HUDEP-2 (cell line): ENCODE results near the gene RIN1.
A peak's percentile ranks its signal among the peaks of the same experiment; 100 is the strongest.
"Not testable (repeated sequence)": the region's sequence is repeated elsewhere in the genome, so short reads cannot be mapped to it uniquely, and the experiment has no call there.

Source experiments
- DNase-seq, 76 experiments: peaks; one replicate each; lab custom pipeline; 2025; ENCODE audit not compliant: unreplicated experiment in 76 of 76; lab: John Stamatoyannopoulos, UW

The RIN1 gene, protein sequence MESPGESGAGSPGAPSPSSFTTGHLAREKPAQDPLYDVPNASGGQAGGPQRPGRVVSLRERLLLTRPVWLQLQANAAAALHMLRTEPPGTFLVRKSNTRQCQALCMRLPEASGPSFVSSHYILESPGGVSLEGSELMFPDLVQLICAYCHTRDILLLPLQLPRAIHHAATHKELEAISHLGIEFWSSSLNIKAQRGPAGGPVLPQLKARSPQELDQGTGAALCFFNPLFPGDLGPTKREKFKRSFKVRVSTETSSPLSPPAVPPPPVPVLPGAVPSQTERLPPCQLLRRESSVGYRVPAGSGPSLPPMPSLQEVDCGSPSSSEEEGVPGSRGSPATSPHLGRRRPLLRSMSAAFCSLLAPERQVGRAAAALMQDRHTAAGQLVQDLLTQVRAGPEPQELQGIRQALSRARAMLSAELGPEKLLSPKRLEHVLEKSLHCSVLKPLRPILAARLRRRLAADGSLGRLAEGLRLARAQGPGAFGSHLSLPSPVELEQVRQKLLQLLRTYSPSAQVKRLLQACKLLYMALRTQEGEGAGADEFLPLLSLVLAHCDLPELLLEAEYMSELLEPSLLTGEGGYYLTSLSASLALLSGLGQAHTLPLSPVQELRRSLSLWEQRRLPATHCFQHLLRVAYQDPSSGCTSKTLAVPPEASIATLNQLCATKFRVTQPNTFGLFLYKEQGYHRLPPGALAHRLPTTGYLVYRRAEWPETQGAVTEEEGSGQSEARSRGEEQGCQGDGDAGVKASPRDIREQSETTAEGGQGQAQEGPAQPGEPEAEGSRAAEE

DNA sequence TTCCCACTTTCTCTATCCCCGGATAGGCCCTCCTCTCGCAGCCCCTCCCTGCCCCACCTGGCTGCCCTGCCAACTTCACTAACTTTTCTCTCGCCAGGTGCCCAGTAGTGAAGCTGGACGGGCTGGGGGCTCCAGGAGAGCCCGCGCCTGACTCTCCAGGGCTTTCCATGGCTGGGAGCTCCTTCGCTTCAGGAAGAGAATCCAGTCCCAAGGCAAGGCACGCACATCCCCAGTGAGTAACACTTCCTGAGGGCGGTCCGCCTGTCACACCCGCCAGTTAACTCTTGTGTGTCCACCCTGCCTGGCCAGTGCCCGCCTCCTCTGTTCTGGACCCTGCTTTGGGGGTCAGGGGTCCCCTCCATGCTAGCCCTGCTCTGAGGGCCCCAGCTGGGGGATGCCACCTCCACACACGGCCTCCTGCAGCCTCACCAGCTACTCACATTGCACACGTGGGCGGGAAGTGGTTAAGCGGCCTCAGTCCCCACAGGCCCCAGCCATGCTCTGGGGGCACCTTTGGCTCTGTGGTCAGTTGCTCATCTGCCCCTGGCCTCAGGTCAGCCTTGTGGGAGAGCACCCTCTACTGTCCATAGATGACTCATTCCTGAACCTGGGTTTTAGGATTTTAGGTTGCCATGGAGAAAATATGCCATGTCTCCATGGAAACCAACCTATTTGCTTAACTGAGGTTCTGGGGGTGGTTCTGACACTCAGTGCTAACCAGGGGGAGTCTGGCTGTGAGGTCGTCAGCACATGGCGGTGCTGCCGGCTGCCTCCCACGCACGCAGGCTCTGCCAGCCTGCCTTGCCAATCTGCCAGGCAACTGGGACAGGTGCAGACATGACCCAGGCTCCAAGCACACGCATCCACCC, at the start of gene RIN1:
Gene RIN1 (minus strand): TSS at position 201 of the 869 bp plus-strand sequence. CDS start 32 bp downstream, at position 169.
- peak in 8 of 76 experiments; percentile 12 to 46 (median 24) for DNase-seq

- not testable (repeated sequence) for DNase-seq
Observed at GRCh38 chr11:66384316-66384715, 48.1 kb upstream of the RIN1 start.

- peak in 1 of 76 experiments; percentile 16 for DNase-seq
Observed at GRCh38 chr11:66380264-66380663, 44.0 kb upstream of the RIN1 start.

DNA sequence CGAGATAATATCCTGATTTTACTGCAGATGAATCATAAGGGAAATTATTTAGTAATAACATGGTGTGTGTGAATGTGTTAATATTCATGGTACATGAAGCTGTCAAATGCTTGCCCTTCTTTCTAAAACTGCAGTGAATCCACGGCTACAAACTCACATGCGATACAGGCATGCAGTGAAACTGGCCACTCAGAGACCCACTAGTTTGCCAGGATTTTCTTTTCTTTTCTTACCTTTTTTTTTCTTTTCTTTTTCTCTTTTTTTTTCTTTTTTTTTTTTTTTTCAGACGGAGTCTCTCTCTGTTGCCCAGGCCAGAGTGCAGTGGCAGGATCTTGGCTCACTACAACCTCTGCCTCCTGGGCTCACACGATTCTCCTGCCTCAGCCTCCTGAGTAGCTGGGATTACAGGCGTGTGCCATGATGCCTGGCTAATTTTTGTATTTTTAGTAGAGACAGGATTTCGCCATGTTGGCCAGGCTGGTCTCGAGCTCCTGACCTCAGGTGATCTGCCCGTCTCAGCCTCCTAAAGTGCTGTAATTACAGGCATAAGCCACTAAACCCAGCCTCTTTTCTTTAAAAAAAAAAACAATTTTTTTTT, 37.6 kb upstream of the RIN1 start:
- DNase-seq = not testable (repeated sequence)

GRCh38 chr11:66373265-66373664, 37.0 kb upstream of the RIN1 start:
- DNase-seq = no peak

- peak in 65 of 76 experiments; percentile 6 to 86 (median 59) for DNase-seq
Observed at GRCh38 chr11:66371627-66372415, 35.6 kb upstream of the RIN1 start, which contains the start of gene SLC29A2. SLC29A2 (minus strand) TSS chr11:66371760; CDS start chr11:66371591, 169 bp downstream.

DNA sequence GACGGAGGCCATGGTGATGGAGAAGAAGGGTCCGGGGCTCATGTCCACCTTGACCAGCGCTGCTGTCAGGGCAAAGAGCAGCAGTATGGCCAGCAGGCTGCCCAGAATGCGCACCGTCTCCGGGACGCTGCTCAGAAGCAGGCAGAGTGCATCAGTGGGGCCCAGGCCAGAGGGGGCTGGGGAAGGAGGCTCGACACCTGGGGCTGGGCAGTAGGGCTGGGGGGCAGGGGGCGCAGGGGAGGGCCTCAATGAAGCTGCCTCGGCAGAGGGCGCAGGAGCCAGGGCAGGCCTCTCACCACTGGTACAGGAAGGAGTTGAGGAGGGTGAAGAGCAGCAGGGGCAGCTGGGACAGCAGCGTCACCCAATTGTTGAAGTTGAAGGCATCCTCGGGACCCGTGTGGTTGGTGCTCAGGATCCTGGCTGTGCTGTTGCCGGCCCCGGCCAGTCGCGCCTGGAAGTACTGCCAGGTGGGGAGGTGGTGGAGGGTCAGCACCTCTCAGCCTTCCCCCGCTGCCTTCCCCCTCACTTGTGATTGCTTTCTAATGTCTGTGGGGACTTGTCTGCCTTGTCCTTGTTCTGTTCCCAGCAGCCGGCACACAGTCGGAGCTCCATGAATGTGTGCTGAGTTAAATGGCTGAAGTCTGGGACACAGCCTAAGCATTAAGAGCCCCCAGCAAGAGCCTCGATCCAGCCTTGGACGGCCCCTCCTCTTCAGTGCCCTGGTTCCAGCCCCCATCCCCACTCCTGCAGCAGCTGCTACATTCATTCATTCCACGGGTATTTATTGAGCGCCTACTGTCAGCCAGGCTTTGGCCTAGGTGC, 33.0 kb upstream of the RIN1 start:
- no peak for DNase-seq

- DNase-seq = no peak
Observed at GRCh38 chr11:66368484-66368883, 32.2 kb upstream of the RIN1 start.

GRCh38 chr11:66367561-66368312, 31.5 kb upstream of the RIN1 start:
- no peak for DNase-seq

DNA sequence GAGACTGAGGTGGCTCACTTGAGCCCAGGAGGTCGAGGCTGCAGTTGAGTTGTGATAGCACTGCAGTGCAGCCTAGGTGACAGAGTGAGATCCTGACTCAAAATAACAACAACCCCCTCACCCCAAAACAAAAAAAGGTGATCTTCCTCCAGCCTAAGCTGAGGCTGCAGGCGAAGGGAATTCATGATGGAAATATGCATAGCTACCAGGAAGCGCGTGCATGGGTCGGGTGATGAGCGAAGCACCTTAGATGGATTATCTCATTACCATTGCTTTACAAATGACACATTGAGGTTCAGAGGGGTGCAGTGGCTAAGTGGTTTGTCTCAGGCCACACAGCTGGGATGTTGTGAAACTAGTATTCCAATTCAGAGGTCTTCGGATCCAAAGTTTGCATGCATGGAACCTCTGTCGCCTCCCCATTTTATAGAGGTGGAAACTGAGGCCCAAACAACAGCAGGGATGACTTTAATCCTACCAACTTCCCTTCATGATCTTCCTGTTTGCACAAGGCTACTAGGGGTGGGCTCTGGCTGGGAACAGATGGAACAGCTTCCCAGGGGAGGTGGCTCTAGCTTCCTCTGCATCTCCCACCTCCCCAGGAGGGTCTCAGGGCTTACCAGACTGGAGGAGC, 30.7 kb upstream of the RIN1 start:
- DNase-seq = no peak

- DNase-seq = no peak
Observed at GRCh38 chr11:66365711-66366619, 29.7 kb upstream of the RIN1 start.

DNA sequence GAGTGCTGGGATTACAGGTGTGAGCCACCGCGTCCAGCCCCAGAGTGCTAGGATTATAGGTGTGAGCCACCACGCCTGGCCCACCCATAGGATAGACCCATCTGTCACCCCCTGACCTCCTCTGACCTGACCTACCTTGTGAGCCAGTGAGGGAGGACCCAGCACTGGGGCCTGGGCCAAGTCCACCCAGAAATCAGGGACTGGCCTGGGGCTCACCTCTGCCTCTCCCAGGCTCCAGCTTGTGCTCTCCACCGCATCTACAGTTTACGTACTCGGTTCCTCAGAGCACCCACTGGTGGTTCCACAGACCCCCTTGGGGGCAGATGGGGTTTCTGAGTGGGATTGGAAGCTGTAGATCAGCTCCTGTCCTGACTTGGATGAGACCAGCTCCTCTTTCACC, 28.9 kb upstream of the RIN1 start:
- no peak for DNase-seq

DNA sequence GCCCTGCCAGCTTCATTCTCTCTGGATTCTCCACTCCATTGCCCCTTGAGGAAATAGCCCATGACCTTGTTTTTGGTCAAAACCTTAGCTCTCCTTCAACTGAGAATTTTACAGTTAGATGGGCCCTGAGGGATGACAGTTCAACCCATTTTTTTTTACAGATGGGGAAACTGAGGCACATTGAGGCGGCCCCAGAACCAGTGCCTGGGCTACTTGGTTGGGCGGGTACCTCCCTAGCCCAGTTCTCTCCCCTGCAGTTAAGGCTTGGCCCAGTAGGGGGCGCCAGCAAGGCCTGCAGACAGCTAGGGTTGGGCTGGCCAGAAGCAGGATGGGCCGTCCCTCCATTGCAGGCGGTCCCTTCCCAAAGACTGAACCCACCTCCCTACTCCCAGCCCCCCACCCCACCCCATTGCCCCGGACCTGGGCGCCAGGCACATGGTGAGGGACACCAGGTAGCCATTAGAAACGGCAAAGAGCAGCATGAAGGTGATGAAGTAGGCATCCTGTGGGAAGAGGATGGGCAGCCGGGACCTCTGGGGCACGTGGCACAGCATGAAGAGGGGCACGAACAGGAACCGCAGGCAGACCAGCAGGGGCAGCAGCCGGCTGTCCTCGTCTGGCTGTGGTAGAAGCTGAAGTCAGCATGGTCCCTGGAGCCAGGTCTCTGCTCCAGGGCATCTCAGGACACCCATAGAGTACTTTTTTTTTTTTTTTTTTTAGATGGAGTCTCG, 27.7 kb upstream of the RIN1 start:
- DNase-seq = peak in 67 of 76 experiments; percentile 8 to 81 (median 58)

- DNase-seq = no peak
Observed at GRCh38 chr11:66363187-66363601, 27.0 kb upstream of the RIN1 start.

- DNase-seq = no peak
Observed at GRCh38 chr11:66362481-66363147, 26.4 kb upstream of the RIN1 start.
